ENCODE data around the gene AUTS2. TPM values are rescaled to one million over a fixed set of nuclear protein-coding genes. Genes with fewer than 3 reads are reported as not detected.

AUTS2 gene
- polyA plus RNA-seq, 1 donor from 2014 or later = 97.3 TPM

DNA sequence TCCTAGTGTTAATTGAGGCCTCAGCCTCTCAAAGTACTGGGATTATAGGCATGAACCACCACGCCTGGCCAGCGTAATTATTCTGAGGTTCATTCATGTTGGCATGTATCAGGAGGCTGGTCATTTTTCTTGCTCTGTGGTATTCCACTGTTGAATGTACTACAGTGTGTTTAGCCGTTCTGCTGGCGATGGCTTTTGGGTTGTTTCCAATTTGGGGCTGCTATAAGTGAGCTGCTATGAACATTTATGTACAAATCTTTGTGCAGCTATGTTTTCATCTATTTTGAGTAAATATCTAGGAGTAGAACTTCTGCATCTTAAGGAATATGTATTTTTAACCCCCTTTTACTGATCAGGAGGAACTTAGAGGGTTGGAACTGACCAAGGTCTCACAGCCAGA is 145.8 kb downstream of the AUTS2 start:
- TF ChIP-seq EZH2 (IDR thresholded peaks at IDR 0.05; ENCODE audit: borderline replicate concordance, insufficient read depth, low read length, poor library complexity, severe bottlenecking) (no peak), SMC3 (conservative IDR thresholded peaks at IDR 0.05; ENCODE audit: poor library complexity) (no peak), EP300 (conservative IDR thresholded peaks at IDR 0.05; ENCODE audit: poor library complexity, severe bottlenecking) (no peak), RAD21 (conservative IDR thresholded peaks at IDR 0.05) (no peak), MXI1 (conservative IDR thresholded peaks at IDR 0.05; ENCODE audit: poor library complexity, severe bottlenecking) (no peak)
- TF ChIP-seq, protein P1, sequence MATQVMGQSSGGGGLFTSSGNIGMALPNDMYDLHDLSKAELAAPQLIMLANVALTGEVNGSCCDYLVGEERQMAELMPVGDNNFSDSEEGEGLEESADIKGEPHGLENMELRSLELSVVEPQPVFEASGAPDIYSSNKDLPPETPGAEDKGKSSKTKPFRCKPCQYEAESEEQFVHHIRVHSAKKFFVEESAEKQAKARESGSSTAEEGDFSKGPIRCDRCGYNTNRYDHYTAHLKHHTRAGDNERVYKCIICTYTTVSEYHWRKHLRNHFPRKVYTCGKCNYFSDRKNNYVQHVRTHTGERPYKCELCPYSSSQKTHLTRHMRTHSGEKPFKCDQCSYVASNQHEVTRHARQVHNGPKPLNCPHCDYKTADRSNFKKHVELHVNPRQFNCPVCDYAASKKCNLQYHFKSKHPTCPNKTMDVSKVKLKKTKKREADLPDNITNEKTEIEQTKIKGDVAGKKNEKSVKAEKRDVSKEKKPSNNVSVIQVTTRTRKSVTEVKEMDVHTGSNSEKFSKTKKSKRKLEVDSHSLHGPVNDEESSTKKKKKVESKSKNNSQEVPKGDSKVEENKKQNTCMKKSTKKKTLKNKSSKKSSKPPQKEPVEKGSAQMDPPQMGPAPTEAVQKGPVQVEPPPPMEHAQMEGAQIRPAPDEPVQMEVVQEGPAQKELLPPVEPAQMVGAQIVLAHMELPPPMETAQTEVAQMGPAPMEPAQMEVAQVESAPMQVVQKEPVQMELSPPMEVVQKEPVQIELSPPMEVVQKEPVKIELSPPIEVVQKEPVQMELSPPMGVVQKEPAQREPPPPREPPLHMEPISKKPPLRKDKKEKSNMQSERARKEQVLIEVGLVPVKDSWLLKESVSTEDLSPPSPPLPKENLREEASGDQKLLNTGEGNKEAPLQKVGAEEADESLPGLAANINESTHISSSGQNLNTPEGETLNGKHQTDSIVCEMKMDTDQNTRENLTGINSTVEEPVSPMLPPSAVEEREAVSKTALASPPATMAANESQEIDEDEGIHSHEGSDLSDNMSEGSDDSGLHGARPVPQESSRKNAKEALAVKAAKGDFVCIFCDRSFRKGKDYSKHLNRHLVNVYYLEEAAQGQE (IDR thresholded peaks at IDR 0.05; ENCODE audit: borderline replicate concordance) = no peak
- peaks cover 66% of the 10 kb centered on the region for H3K79me2 ChIP-seq (replicated peaks; ENCODE audit: insufficient read depth, low read length)
- H3K9me3 ChIP-seq (ENCODE audit: low read length) = no peaks in the 10 kb centered on the region
- no peaks in the 10 kb centered on the region for H3K9me2 ChIP-seq (ENCODE audit: insufficient read depth, low read length)
- no peaks in the 10 kb centered on the region for H3K27me3 ChIP-seq (ENCODE audit: insufficient read depth, low read depth, low read length)
- H2AFZ ChIP-seq (ENCODE audit: low read depth, low read length) = no peak overlapping the region
- no peaks in the 10 kb centered on the region for H3F3A ChIP-seq (ENCODE audit: insufficient read depth, low read length, poor library complexity, severe bottlenecking)
- H3K4me2 ChIP-seq (ENCODE audit: low read length) = no peak overlapping the region
- H4K20me1 ChIP-seq (ENCODE audit: insufficient read depth) = no peaks in the 10 kb centered on the region
- H3K9ac ChIP-seq (ENCODE audit: low read length) = no peak overlapping the region
- no peak overlapping the region for H3K27ac ChIP-seq (ENCODE audit: low read length)
- H3K36me3 ChIP-seq (ENCODE audit: insufficient read depth, low read length) = no peaks in the 10 kb centered on the region
- H3K4me3 ChIP-seq (ENCODE audit: low read length) = no peak overlapping the region

DNA sequence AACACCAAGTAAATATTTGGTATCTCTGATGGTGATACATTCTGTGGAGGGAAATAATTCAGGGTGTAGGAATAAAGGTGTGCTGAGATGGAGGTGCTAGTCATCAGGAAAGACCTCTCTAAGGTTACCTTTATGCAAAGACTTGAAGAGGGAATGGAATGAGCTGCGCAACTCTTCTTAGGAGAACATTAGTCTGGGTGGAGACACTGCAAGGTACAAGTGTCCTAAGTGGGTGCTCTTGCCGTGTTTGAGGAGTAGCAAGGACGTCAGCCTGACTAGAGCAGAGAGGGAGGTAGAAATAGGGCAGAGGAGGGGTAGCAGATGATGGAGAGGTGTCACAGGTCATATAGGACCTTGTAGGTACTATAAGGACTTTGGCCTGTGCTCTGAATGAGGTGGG is 148.1 kb downstream of the AUTS2 start:
- Histone ChIP-seq H3K36me3 (ENCODE audit: insufficient read depth, low read length) (no peaks in the 10 kb centered on the region), H2AFZ (ENCODE audit: low read depth, low read length) (no peak overlapping the region), H3K4me2 (ENCODE audit: low read length) (no peak overlapping the region), H4K20me1 (ENCODE audit: insufficient read depth) (peaks cover 9% of the 10 kb centered on the region), H3K4me3 (ENCODE audit: low read length) (no peak overlapping the region), H3K9ac (ENCODE audit: low read length) (no peak overlapping the region), H3K27ac (ENCODE audit: low read length) (no peak overlapping the region), H3K9me3 (ENCODE audit: low read length) (no peaks in the 10 kb centered on the region), H3K27me3 (ENCODE audit: insufficient read depth, low read depth, low read length) (no peaks in the 10 kb centered on the region), H3K79me2 (replicated peaks; ENCODE audit: insufficient read depth, low read length) (peaks cover 76% of the 10 kb centered on the region), H3F3A (ENCODE audit: insufficient read depth, low read length, poor library complexity, severe bottlenecking) (no peaks in the 10 kb centered on the region), H3K9me2 (ENCODE audit: insufficient read depth, low read length) (no peaks in the 10 kb centered on the region)
- no peak for TF ChIP-seq SMC3 (conservative IDR thresholded peaks at IDR 0.05; ENCODE audit: poor library complexity)
- TF ChIP-seq TAF1 (IDR thresholded peaks at IDR 0.05; ENCODE audit: low read depth) = no peak
- no peak for TF ChIP-seq POLR2AphosphoS5 (IDR thresholded peaks at IDR 0.05)
- TF ChIP-seq EP300 (conservative IDR thresholded peaks at IDR 0.05; ENCODE audit: poor library complexity, severe bottlenecking) = no peak
- TF ChIP-seq, protein P2, sequence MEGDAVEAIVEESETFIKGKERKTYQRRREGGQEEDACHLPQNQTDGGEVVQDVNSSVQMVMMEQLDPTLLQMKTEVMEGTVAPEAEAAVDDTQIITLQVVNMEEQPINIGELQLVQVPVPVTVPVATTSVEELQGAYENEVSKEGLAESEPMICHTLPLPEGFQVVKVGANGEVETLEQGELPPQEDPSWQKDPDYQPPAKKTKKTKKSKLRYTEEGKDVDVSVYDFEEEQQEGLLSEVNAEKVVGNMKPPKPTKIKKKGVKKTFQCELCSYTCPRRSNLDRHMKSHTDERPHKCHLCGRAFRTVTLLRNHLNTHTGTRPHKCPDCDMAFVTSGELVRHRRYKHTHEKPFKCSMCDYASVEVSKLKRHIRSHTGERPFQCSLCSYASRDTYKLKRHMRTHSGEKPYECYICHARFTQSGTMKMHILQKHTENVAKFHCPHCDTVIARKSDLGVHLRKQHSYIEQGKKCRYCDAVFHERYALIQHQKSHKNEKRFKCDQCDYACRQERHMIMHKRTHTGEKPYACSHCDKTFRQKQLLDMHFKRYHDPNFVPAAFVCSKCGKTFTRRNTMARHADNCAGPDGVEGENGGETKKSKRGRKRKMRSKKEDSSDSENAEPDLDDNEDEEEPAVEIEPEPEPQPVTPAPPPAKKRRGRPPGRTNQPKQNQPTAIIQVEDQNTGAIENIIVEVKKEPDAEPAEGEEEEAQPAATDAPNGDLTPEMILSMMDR (IDR thresholded peaks at IDR 0.05; ENCODE audit: poor library complexity, severe bottlenecking) = no peak
- TF ChIP-seq, protein P1 (IDR thresholded peaks at IDR 0.05; ENCODE audit: borderline replicate concordance) = no peak
- no peak for TF ChIP-seq MXI1 (conservative IDR thresholded peaks at IDR 0.05; ENCODE audit: poor library complexity, severe bottlenecking)
- no peak for TF ChIP-seq EZH2 (IDR thresholded peaks at IDR 0.05; ENCODE audit: borderline replicate concordance, insufficient read depth, low read length, poor library complexity, severe bottlenecking)
- no peak for TF ChIP-seq RAD21 (conservative IDR thresholded peaks at IDR 0.05)
